K562 (cell line): Measurements from ENCODE around the gene POLR3G. TPM values are rescaled to one million over a fixed set of nuclear protein-coding genes. Genes with fewer than 3 reads are reported as not detected.

ENCODE experiments used
- ATAC-seq: fragments of 200-7000 bp; cut with Tn5 transposase; 3 replicates; pipeline ENCODE4 v1.9.1; 2020; ENCODE audit warnings: moderate library complexity
- BruUV-seq: library from RNA; stranded (reverse); fragments of 400-500 nt; replicated peaks from 2 replicates; lab custom pipeline; 2021; lab: Mats Ljungman, UMichigan
- CTCF ChIA-PET: fragments of 300-600 bp; formaldehyde crosslinking; extraction: SDS; loops from one replicate; lab custom pipeline; 2021; ENCODE audit warnings: low intra/inter-chr PET ratio; lab: Yijun Ruan, JAX
- POLR2A ChIA-PET: fragments of 300-600, 350-650 bp; sonication (Branson Sonifier 250); formaldehyde crosslinking; extraction: SDS; loops from one replicate; lab custom pipeline; 2021; ENCODE audit warnings: antibody characterized with exemption, inconsistent platforms; lab: Yijun Ruan, JAX
- DNase-seq, 4 experiments: peaks; one replicate each; pipeline versions ENCODE4 v3.0.0 to v3.0.0-alpha.2; 2011 to 2018; ENCODE audit warnings: low spot score in 3 of 4, mixed read lengths in 3 of 4; ENCODE audit errors: extremely low read depth in 1 of 4
- FAIRE-seq: peaks from 2 replicates; lab custom pipeline; 2011; peaks lifted over from hg19 to GRCh38; lab: Jason Lieb, UNC
- H2AFZ ChIP-seq: 2 replicates; pipeline ENCODE4 v1.6.0; 2011; ENCODE audit warnings: low read depth, low read length, control low read depth, inconsistent platforms
- H3K27ac ChIP-seq: fragments of 200-600 bp; 3 replicates; pipeline ENCODE4 v1.8.0; 2011; ENCODE audit warnings: low read depth, mild to moderate bottlenecking, control low read depth, inconsistent platforms, low read length, moderate library complexity, mixed read lengths; ENCODE audit errors: extremely low read depth
- H3K27me3 ChIP-seq, 2 experiments: fragments of 300-600 bp in 1 of 2; 2 replicates in 1 of 2; 3 replicates in 1 of 2; pipeline versions ENCODE4 v1.6.0 to v1.8.0; 2011; ENCODE audit warnings: inconsistent platforms in 2 of 2, low read length in 2 of 2, mild to moderate bottlenecking in 1 of 2, mixed read lengths in 1 of 2, moderate library complexity in 1 of 2; ENCODE audit not compliant: control insufficient read depth in 2 of 2, insufficient read depth in 2 of 2
- H3K36me3 ChIP-seq: fragments of 300-600 bp; 3 replicates; pipeline ENCODE4 v1.8.0; 2011; ENCODE audit warnings: mild to moderate bottlenecking, low read length, inconsistent platforms; ENCODE audit not compliant: control insufficient read depth, insufficient read depth
- H3K4me1 ChIP-seq, 2 experiments: fragments of 200-600 bp in 1 of 2; replicated peaks in 1 of 2; 2 replicates in 1 of 2; 3 replicates in 1 of 2; pipeline versions ENCODE4 v1.5.1 to v1.8.0; 2011; ENCODE audit warnings: inconsistent platforms in 2 of 2, low read length in 2 of 2, mild to moderate bottlenecking in 1 of 2, mixed read lengths in 1 of 2, moderate library complexity in 1 of 2; ENCODE audit not compliant: control insufficient read depth in 2 of 2, insufficient read depth in 2 of 2
- H3K4me2 ChIP-seq: 2 replicates; pipeline ENCODE4 v1.6.1; 2011; ENCODE audit warnings: low read length, control low read depth, inconsistent platforms, mixed read lengths; ENCODE audit not compliant: insufficient read depth
- H3K4me3 ChIP-seq: fragments of 200-600 bp; sonication (generic), shearing (Covaris generic); 2 replicates; pipeline ENCODE4 v1.5.1; 2016; ENCODE audit warnings: control low read depth, inconsistent platforms
- H3K79me2 ChIP-seq: fragments of 200-600 bp; 3 replicates; pipeline ENCODE4 v1.8.0; 2011; ENCODE audit warnings: low read length, inconsistent platforms; ENCODE audit not compliant: control insufficient read depth, insufficient read depth
- H3K9ac ChIP-seq, 2 experiments: 2 replicates each; pipeline versions ENCODE4 v1.6.0 to v1.6.1; 2011; ENCODE audit warnings: low read depth in 2 of 2, low read length in 2 of 2, control low read depth in 1 of 2, inconsistent platforms in 1 of 2, mild to moderate bottlenecking in 1 of 2, mixed read lengths in 1 of 2; ENCODE audit not compliant: insufficient read depth in 1 of 2
- H3K9me1 ChIP-seq: one replicate; pipeline ENCODE4 v1.6.0; 2011; ENCODE audit warnings: inconsistent platforms, mild to moderate bottlenecking, low read length, moderate library complexity; ENCODE audit not compliant: control insufficient read depth, insufficient read depth
- H3K9me3 ChIP-seq: replicated peaks from 2 replicates; pipeline ENCODE4 v1.5.1; 2011; ENCODE audit warnings: low read depth, low read length, inconsistent platforms; ENCODE audit not compliant: control insufficient read depth, insufficient read depth
- H4K20me1 ChIP-seq: replicated peaks from 2 replicates; pipeline ENCODE4 v1.6.1; 2011; ENCODE audit warnings: low read length, inconsistent platforms, mixed read lengths; ENCODE audit not compliant: control insufficient read depth, insufficient read depth
- IRF9 ChIP-seq: fragments of 450-650 bp; IDR thresholded peaks from 2 replicates; pipeline ENCODE4 v1.6.1; 2016; ENCODE audit warnings: missing biosample characterization, missing genetic modification characterization
- NCOA2 ChIP-seq, 2 experiments: fragments of 450-650 bp; IDR thresholded peaks; 2 replicates each; pipeline ENCODE4 v1.6.1; 2018; ENCODE audit warnings: mild to moderate bottlenecking in 2 of 2, moderate library complexity in 1 of 2; ENCODE audit not compliant: partially characterized antibody in 2 of 2
- TFAM ChIP-seq: fragments of 250-450 bp; sonication (Bioruptor Pico); conservative IDR thresholded peaks from 2 replicates; pipeline ENCODE4 v1.5.0; 2021; ENCODE audit warnings: mild to moderate bottlenecking, moderate library complexity
- ZBTB12 ChIP-seq: fragments of 250-450 bp; sonication (Bioruptor Pico); IDR thresholded peaks from 2 replicates; pipeline ENCODE4 v1.4.0; 2020
- ZNF174 ChIP-seq: fragments of 250-450 bp; sonication (Bioruptor Pico); IDR thresholded peaks from 2 replicates; pipeline ENCODE4 v1.4.0; 2020; ENCODE audit warnings: mild to moderate bottlenecking
- WGBS: fragments of 100-300 bp; shearing (Covaris generic); methylation state at CpG from one replicate; pipeline ENCODE4 v1.1.6; 2016; ENCODE audit warnings: low coverage, mixed read lengths; ENCODE audit not compliant: insufficient coverage; ENCODE audit errors: missing lambda C conversion rate; 5-methylcytosine and 5-hydroxymethylcytosine counted together
- in situ Hi-C: fragments of 300-500 bp; cut with MboI; formaldehyde crosslinking; loops from 4 replicates; pipeline ENCODE4 v1.15.0; 2018; ENCODE audit warnings: inconsistent platforms, mixed read lengths
- intact Hi-C: fragments of 100-400 bp; cut with micrococcal nuclease; formaldehyde crosslinking; loops from 2 replicates; pipeline ENCODE4 v1.14.2; 2022
- polyA plus RNA-seq, 8 experiments: library from polyadenylated mRNA; depleted of rRNA in 4 of 8; stranded (reverse) in 5 of 8; unstranded in 3 of 8; fragments of >200 nt; fragmentation: Nextera tagmentation in 2 of 8; fragmentation: Illumina TruSeq in 1 of 8; extraction: Ambion mirVana in 2 of 8; extraction: Trizol in 1 of 8; gene quantifications; 2 replicates each; pipeline versions ENCODE4 v1.2.1 to v1.2.3, GENCODE V29; 2011 to 2014; ENCODE audit warnings: inconsistent platforms in 1 of 8, missing spikeins in 1 of 8
- total RNA-seq, 7 experiments: library from RNA; depleted of rRNA in 6 of 7; stranded (reverse); fragments of >200 nt in 6 of 7; fragmentation: Illumina TruSeq in 2 of 7; extraction: Trizol in 2 of 7; gene quantifications; 2 replicates each; pipeline versions ENCODE4 v1.2.1 to v1.2.3, GENCODE V29; 2011 to 2021; ENCODE audit warnings: low replicate concordance in 1 of 7

Gene POLR3G
- total and polyA plus RNA-seq, 9 of the 15 experiments (the other 6 are each of a cell fraction or from before 2014, with no cell fraction given) = 39.0 to 111 (median 59.0) TPM

GRCh38 chr5:90510438-90510837, 35.8 kb downstream of the POLR3G start:
- Histone ChIP-seq H3K4me1 (no peaks in the 10 kb centered on the region), H3K4me2 (no peak overlapping the region), H3K9ac (no peak overlapping the region), H3K79me2 (no peaks in the 10 kb centered on the region), H4K20me1 (no peaks in the 10 kb centered on the region), H3K36me3 (peaks cover 69% of the 10 kb centered on the region), H3K9me3 (no peaks in the 10 kb centered on the region), H3K4me3 (no peak overlapping the region), H3K9me1 (no peaks in the 10 kb centered on the region), H2AFZ (no peak overlapping the region), H3K27me3 (no peaks in the 10 kb centered on the region), H3K27ac (no peak overlapping the region)
- no peak for ATAC-seq
- TF ChIP-seq TFAM (CRISPR knock-in tag) (no peak), ZNF174 (CRISPR knock-in tag) (no peak), IRF9 (tag) (no peak), NCOA2 (IDR thresholded peaks at IDR 0.05; ENCODE audit: partially characterized antibody in 2 of 2) (no peak), ZBTB12 (no peak)
- intact Hi-C loops (no loop called here), in situ Hi-C loops (no loop called here)
- DNase-seq = no peak
- 100% methylated on average over 1 of the region's 1 CpG for WGBS
- POLR2A ChIA-PET = interaction anchor here (0.6 to 1.3 kb wide), 3 partner anchors 9 to 26 kb away, joined by 3 to 4 read pairs (median 3); no protein-coding TSS in a partner anchor
- BruUV-seq = no TSS peak
- FAIRE-seq = no peak
- CTCF ChIA-PET = no interaction called here
